GM19043 (cell line): ENCODE data around the gene RNF144A.

Experiments used
- ATAC-seq: cut with Tn5 transposase; IDR thresholded peaks from one replicate; pipeline ENCODE4 v1.9.1; 2021; ENCODE audit warnings: low read depth; ENCODE audit not compliant: unreplicated experiment

Gene RNF144A

DNA sequence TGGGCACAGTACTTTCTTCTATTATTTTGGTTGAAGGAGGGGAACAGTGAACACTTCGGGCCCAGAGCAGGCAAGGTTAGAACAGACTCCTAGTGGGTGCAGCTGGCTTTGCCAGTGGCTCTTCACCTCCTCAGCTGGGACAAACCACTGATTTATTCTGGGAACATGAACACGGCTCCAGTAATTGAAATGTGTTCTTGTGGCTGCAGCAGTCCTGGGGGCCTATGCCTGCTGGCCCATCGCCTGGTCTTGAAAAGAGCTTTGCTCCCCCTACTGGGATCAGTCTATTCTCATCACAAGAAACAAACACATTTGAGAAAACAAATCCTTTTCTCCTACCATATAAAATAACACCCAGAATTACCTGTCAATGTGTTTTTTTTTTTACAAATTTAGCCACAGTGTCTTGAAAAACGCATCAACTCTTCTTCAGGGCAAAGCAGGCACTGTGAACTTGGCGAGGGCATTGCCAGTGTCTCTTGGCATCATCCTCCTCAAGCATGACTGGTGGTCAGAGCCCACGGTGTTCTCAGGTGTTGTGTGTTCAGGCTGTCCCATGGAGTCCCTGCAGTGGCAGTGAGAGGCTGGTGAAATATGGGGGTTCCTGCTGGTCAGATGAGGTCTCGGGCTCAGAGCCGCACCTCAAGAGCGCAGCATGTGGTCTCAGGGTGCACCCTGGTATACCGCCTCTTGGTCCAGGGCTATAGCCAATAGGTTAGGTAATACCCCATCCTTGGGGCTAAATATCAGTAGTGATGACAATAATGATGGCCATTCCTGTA, 51.3 kb downstream of the RNF144A start:
- no peak for ATAC-seq

DNA sequence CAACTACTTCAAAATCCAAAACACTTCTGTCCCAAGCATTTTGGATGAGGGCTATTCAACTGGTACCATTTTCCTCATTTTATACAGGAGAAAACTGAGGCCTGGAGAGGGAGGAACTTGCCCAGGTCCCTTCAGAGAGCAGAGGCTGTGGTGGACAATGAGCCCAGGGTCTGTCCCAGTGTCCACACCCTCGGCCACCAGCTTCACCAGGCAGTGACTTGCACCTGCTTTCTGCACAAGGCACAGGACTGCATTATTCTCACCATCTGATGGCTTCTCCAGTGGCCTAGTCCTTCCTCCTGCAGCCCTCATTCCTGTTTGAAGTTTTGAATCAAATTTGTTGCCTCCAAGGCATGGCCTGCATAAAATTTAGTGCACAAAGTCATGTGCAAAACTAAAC, 53.3 kb downstream of the RNF144A start:
- ATAC-seq, result no peak

DNA sequence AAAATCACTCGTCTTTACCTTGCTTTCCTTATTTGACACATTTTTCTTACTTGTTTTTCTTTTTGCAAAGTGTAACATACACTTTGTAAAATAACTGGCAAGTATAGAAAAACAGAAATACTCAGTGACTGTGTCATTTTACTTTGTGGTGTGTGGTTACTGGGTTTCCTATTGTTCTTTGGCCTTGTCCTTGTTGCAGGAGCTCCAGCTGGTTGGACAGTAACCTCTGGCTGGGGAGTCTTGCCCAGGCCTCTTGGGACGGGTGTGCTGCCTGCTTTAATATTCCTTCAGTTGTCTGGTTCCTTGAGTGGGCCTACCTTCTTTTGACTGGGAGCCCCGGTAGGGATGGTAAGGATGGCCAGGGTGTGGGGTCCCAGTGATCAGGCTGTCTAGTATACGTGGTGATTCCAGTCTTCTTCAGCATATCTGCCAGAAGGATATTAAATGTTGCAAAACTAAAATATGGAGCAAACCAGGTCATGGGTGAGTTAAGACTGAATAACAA, 53.8 kb downstream of the RNF144A start:
- ATAC-seq, result no peak

DNA sequence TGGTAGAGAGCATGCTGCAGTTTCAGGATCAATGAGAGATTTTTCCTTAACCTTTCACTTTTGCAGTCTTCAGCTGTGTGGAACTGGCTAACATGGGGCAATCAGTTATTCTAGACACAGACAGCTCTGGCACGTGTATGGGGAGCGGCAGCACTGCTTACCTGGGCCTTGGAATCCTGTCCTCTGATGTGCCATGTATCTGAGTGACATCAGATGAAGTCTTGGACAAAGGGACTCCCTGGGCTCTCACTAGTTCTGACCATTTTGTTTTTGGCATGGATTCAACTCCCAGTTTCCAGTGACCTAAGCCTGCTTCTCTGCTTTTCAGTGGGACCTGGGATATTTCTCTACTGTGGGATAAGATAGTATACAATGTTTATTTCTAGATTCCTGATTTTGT, 54.3 kb downstream of the RNF144A start:
- ATAC-seq, result no peak

DNA sequence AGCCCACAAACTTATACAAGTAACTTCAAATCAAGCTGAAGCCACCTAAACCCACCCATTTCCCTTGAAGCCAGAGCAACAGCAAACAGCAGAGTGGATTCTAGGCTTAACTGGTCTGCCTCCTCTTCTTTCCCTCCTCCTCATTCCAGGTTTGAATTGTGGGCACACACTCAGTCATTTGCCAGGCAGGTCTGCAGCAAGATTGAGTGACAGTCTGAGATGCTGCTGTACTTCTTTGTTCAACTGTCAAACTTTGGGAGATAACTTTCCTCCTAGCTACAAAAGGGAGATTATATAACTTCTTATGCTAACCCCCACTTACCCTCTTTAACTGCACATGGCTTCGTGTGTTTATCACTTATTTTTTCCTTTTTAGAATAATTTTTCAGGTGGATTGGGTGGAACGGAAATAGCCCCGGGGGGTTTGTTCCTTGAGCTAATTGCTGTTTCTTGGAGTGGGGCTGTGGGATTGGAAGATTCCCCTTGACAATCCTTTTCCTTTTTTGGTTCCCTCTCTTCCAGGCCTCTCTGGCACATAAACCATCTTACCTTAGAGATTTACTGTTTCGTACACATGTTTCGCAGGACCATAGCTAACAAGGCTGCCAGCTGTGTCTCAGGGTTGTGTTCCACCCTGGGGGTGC, 55.0 kb downstream of the RNF144A start:
- no peak for ATAC-seq

DNA sequence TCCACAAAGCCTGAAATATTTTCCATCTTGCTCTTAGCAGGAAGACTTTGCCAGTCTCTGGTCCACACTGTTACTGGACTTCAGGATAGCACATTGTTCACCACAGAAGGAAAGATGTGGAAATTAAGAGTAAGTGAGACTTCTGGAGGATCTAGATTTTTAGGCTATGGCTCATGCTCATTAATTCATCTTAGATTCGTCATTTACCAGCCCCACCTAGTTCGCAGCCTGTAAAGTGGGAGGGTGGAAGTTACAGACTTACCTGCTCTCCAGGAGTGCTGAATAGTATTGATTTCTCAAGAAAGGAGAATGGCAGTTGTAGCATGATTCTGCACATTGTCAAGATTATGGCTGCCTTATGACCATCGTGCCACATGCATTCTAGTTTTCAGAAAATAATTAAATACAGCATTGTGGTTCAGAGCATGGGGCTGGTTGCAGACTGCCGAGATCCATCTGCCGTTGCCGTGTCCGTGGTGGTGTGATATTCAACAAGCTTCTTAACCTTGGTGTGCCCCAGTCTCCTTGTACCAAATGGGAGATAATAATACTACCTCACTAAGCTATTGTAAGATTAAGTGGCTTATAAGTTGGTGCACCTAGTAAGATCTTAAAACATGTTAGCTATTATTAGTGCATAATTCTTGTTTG, 56.8 kb downstream of the RNF144A start:
- ATAC-seq, result no peak

DNA sequence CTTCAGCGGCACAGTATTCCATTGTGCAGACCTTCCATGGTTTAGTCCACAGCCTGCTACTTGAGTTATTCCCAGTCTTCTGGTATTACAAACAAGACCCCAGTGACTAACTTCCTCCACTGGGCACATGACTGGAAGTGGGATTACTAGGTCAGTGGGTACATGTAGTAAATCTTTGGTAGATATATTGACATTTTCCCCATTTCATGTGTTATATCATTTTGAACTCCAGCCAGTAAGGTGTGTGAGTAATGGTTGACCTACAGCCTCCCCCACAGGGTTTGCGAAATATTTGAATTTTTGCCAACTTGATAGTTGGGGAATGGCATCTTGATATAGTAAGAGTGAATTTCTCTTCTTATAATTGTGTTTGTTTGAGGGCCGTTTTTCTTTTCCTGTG, 58.8 kb downstream of the RNF144A start:
- no peak for ATAC-seq

DNA sequence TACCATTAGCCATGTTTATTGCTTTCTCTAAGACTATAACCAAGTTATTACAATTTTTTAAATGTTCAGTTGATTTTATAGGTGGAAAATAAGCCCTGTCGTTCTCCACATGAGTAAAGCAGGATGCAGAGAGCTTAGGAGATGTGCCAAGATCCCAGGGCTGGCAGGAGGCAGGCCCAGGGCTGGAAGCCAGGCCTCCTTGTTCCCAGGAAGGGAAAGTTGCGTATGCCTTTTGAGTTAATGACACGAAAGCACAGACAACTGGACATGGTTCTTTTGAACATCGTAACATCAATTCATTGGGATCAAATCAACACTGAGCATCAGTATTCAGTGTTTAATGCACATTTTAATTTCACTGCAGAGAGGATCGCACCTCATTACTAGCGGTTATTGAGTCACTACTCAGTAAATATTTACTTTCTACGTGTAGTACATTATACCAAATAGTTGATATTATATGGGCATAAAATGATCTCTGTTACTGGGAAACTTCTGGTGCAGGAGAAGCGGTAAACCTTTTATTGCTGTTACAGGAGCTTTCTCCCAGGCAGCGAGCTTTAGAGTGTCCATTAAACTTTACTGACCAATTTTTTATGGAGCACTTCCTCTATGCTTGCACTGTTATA, 60.0 kb downstream of the RNF144A start:
- no peak for ATAC-seq

DNA sequence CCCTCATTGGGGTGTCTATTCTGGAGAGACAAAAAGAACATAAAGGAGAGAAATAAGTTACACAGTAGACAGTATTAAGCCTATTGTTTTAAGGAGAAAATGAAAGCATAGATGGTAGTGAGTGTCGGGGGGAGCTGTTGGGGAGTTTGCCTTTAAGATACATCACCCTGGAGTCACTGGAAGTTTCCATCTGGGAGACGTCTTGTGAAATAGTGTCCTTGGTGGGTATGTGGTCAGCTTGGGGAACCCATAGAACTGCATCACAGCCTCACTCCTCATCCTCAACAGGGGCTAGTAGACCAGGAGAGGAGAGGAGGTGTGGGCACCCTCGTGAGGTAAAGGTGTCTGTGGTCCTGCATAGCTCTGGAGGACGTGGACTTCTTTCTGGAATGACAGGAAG, 60.6 kb downstream of the RNF144A start:
- ATAC-seq, result no peak

DNA sequence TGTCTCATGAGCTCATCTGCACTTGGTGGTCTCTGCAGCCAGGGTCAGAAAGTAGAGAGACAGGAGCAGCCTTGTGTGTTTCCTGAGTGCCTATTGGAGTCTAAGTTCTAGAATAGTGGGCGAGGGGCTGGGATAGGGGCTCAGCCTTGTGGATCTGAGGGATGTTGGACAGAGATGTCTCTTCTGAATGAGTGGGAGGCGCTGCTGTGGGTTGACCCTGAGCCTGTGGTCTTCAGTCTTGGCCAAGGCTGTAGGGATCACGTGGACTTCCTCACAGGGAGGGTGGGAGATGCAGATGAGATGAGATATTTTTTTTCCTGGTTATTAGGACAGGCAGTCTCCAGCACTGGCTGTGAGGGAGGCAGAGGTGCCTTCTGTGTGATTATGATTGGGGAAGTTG, 61.8 kb downstream of the RNF144A start:
- ATAC-seq, result no peak

DNA sequence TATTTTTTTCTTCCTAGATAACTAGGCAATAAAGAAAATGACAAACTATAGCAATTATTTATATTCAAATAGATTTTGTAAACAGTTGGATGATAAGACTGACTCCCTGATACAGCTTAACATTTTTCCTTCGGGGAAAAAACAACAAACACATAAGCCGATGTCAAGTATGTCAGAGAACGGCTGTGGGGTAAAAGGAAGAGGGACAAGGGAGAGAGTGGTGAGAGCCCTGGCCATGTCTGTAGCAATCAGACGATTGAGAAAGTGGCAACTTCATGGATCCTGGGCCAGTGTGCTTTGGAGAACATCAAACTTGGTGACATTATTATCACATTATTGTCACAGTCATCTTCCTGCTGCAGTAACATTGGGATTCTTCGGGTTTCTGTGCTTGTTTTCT, 65.2 kb downstream of the RNF144A start:
- no peak for ATAC-seq

DNA sequence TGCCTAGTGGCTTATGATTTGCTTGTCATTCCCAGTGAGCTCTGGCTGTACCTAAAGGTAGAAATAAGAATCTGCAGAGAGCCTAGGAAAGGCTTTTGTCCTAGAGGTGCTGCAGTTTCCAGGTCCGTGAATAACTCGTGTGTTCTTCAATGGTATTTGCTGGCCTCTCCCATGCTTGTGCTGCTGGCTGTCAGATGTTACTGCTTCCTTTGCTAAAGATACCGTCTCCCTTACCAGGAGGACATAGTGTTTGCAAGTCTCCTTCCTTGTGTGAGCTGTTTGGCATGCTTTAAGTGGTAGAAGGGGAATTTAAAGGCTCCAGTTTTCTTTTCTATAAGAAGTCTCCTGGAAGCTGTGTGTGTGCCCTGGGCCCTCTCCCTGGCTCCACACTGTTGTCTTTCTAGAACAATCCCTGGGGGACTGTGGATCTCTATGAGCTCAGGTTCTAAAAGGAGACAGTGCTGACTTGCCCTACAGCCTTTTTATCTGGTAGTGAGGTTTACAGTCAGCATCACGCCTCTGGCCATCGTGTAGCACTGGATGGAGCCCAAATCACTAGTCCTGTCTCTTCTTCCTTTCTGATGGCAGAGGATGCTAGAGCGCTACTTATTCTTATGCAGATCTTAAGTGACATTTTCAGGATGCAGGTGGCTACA, 65.8 kb downstream of the RNF144A start:
- no peak for ATAC-seq

DNA sequence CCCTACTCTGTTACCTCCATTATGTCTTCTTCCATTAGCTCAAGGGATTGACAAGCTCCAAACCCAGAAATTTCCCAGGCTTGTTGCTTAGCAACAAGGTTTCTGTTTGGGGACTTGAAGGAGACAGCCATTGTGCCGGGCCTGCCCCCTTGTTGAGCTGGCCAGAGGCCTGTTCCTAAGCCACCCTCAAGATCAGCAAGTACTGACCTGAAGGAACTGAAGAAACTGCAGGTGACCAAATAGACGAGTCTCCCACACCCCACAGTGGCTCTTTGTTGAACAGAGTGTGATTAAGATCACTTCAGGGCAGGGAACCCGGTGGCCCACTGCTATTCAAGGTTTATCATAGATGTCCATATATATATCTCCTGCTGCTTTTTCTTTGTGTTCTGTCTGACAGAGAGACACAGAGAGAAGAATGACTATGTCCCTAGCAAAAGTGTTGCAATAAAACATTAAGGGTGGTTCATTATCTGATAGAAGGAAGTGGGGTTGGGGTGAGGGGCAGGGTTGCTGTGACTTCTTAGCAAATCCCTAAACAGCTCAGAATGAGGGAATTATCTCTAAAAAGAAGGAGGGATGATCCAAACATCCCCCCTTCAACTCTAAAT, 69.2 kb downstream of the RNF144A start:
- ATAC-seq, result no peak

DNA sequence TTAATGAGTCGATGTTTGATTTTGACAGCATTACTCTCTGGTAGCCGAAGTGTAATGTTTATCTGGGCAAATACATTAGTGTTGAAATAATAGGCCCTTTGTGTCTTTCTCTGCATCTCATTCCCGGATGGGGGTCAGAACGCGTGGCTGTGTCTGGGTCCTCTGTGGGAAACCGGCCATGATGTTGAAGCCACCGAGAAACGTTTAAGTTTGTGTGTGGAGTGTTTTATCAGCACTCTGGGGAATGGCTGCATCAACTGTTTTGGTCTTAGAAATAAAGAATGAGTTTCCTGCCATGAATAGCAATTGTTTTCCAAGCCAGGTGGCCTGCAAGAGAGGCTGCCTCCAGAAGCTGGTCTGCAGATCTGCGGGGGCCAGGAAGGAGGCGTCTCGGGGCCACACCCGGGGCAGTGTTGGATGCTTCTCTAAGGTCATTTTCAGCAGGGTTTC, 69.7 kb downstream of the RNF144A start:
- ATAC-seq, result no peak

DNA sequence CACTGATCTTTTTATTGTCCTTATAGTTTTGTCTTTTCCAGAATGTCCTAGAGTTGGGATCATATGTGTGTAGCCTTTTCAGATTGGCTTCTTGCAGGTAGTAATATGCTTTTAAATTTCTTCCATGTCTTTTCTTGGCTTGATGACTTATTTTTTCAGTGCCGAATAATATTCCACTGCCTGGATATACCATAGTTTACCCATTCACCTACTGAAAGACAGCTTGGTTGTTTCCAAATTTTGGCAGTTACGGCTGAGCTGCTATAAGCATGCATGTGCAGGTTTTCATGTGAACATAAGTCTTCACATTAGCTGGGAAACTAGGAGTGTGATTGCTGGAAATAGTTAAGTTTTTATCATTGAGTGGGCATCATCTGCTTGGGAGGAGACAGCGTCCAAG, 73.7 kb downstream of the RNF144A start:
- ATAC-seq, result no peak

DNA sequence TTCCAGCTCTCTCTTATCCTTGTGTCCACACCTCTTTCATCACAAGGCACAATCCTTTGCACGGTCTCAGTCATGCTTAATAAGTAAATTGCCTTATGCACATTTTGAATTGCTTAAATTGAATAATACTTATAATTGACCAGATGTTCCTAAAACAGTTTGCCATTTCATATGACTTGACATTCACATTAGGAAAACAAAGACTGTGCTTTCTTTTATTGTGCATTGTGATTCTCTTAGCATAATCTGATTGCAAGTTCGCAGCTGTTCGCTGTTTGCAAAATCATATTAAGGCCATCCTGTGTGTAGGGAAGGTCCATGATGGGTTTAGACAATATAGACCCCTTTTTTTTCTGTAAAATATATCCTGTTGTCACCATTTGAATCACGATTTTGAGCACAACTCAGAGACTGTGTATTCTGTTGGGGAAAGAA, 75.6 kb downstream of the RNF144A start:
- ATAC-seq, result no peak

DNA sequence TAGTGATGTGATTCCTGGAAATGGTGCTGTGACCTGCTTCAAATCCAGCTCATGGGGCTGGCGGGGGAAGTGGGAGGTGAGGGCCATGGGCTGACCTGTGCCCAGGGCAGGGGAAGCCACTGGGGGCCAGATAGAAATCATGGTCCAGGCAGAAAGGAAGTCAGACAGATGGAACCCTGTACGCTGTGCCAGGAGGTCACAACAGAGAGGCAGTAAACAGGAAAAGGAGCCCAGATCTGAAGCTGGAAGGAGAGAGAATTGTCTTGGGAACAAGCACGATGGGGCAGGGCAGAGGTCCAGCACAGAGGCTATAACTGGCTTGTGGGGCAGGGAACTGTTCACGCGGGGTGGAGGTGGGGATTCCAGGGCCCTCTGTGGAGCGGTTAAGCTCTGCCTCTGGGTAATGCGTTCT, 76.0 kb downstream of the RNF144A start:
- no peak for ATAC-seq

DNA sequence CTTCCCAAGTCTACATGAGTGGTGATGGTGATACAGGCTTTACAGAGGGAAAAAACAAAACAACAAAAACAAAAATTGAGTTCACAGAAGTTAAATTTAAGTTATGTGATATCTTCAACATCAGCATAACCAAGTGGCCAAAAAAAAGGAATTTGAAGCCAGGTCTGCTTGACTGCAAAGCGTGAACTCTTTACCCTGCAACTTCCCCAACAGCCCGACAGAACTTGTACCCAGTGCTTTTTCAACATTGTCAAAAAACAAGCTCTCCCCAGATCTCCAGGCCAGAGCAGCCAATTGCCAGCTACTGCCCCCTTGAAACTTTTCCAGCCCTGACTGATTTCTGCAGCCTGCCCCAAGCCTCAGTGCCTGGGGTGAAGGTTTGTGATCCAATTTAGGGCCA, 76.7 kb downstream of the RNF144A start:
- no peak for ATAC-seq

DNA sequence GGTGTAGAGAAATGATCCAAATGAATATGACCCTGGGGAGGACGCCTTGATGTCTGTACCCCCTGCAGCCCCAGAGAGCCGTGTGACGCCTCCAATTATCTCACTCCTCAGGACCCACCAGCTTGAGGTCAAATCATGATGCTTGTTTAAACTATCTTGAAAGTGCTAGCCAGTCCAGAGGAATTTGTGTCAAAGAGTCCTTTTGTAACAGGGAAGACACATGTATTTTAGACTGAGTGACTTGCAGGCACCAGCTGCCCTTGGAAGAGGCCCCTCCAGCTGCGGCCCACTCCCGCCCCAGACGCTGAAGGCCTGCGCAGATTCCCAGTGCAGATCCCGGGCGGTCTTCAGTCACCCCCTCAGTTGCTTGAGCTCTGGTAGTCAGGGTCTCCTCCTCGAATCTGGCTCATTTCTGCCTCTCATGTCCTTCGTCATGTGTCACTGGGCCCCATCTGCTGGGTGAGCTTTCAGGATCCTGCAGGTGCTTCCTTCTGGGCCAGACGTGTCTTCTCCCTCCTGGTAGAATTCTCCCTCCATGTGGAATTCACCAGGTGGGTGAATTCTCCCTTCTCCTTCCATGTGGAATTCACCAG, 77.4 kb downstream of the RNF144A start:
- ATAC-seq, result no peak
